Right atrium auricular region (tissue), 2 donors: ENCODE data around the gene NEAT1. TPM values are rescaled to one million over a fixed set of nuclear protein-coding genes. Genes with fewer than 3 reads are reported as not detected.

ENCODE experiments used
- DNase-seq: peaks from one replicate; pipeline ENCODE4 v3.0.0-alpha.2; 2019; ENCODE audit warnings: low spot score
- H3K27ac ChIP-seq, 2 donors: fragments of 200-600 bp; sonication (generic); 1 replicate in 1 of 2; 2 replicates in 1 of 2; pipeline ENCODE4 v1.5.1; 2016 to 2019
- H3K27me3 ChIP-seq, 2 donors: fragments of 200-600 bp; sonication (generic); one replicate each; pipeline versions ENCODE4 v1.5.1 to v1.6.0; 2017 to 2019
- H3K36me3 ChIP-seq: fragments of 200-600 bp; sonication (generic); one replicate; pipeline ENCODE4 v1.5.1; 2016
- H3K4me1 ChIP-seq, 2 donors: fragments of 200-600 bp; sonication (generic); one replicate each; pipeline versions ENCODE4 v1.5.1 to v1.6.0; 2017 to 2019
- H3K4me3 ChIP-seq, 2 donors: fragments of 200-600 bp; sonication (generic); 1 replicate in 1 of 2; 2 replicates in 1 of 2; pipeline ENCODE4 v1.5.1; 2017 to 2019; ENCODE audit warnings: mild to moderate bottlenecking in 1 of 2, moderate library complexity in 1 of 2
- H3K9me3 ChIP-seq, 2 donors: fragments of 200-600 bp; sonication (generic); one replicate each; pipeline ENCODE4 v1.5.1; 2019
- total RNA-seq, 2 donors: library from RNA; depleted of rRNA; stranded (reverse); fragments of >200 nt; gene quantifications; one replicate each; pipeline ENCODE4 v1.1.0, GENCODE V29; 2016
- TF ChIP-seq, protein P1 (sequence below), 2 donors: fragments of 200-600 bp; sonication (generic); IDR thresholded peaks; one replicate each; pipeline ENCODE4 v1.5.1; 2019; ENCODE audit warnings: antibody characterized with exemption in 2 of 2

NEAT1 gene
- total RNA-seq, 2 donors from 2014 or later: 43.7 to 52.5 TPM

DNA sequence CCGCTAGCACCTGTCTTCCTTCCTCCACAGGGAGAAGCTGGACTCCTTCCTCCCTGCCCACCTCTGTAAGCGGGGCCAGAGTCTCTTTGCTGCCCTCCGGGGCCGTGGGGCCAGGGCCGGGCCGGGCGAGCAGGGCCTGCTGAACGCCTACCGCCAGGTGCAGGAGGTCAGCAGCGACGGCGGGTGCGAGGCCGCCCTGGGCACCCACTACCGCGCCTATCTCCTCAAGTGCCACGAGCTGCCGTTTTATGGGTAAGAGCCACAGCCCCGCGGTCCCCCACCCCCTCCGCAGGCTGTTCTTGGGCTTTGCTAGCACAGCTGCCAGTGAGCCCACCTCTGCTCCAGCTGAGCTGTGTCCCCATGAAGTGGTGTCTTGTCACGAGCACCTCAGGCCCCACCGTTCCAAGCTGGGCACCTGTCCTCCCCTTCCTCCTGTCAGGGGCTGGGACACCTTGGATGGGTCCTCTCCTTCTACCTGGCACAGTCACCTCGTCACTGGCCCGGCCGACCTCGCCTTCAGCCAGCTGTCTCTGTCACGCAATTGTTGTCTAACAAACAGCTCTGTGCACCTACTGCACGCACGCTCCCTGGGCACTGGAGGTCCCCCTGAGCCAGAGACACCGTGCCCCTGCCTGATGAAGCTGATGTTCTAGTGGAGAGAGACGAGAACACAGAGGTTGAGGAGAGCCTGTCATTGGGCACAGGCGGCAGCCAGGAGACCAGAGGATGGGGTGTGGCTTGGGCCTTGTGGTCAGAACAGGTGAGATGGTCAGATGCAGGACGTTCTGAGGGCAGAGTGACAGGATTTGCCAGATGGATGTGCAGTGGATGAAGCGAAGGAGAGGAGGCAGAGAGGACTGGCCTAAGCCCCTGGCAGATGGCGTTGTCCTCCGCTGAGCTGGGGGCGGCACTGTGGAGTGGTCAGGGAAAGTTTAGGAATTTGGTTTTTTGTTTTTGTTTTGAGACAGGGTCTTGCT is 25.5 kb upstream of the NEAT1 start:
- Histone ChIP-seq H3K9me3 (no peaks in the 10 kb centered on the region), H3K27ac (no peak overlapping the region), H3K4me1 (peaks cover 0 to 2% of the 10 kb centered on the region in 2 donors), H3K27me3 (no peaks in the 10 kb centered on the region), H3K36me3 (peaks cover 82% of the 10 kb centered on the region), H3K4me3 (no peak overlapping the region)
- TF ChIP-seq, protein P1, sequence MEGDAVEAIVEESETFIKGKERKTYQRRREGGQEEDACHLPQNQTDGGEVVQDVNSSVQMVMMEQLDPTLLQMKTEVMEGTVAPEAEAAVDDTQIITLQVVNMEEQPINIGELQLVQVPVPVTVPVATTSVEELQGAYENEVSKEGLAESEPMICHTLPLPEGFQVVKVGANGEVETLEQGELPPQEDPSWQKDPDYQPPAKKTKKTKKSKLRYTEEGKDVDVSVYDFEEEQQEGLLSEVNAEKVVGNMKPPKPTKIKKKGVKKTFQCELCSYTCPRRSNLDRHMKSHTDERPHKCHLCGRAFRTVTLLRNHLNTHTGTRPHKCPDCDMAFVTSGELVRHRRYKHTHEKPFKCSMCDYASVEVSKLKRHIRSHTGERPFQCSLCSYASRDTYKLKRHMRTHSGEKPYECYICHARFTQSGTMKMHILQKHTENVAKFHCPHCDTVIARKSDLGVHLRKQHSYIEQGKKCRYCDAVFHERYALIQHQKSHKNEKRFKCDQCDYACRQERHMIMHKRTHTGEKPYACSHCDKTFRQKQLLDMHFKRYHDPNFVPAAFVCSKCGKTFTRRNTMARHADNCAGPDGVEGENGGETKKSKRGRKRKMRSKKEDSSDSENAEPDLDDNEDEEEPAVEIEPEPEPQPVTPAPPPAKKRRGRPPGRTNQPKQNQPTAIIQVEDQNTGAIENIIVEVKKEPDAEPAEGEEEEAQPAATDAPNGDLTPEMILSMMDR (IDR thresholded peaks at IDR 0.05): no peak
- no peak for DNase-seq

DNA sequence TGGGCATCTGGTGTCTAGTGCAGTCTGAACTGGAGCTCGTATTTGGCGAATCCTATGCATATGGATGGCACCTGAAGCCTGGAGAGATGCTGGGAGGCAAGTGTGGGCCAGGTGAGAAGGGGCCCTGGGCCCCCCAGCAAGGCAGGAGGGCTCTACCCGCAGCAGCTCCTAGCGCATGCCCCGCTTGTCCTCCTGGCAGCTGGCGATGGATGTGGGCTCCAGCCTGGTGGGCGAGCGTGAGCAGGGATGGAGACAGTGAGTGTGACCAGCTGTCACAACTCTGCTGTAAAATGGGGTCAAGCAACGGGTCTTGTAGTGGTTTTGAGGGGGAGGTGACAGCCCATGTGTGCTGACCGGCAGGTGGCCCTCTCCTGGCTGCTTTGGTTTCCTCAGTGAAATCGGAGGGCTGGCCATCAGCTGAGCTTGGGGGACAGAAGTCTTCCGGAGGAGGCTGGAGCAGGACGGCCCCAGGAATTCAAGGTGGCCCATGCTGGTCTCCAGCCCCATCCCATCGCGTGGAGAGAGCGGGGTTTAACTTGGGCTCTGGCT is 24.2 kb upstream of the NEAT1 start:
- no peaks in the 10 kb centered on the region for H3K27me3 ChIP-seq
- H3K4me1 ChIP-seq: no peaks in the 10 kb centered on the region
- TF ChIP-seq, protein P1 (IDR thresholded peaks at IDR 0.05): no peak
- DNase-seq: no peak
- no peaks in the 10 kb centered on the region for H3K9me3 ChIP-seq
- peaks cover 83% of the 10 kb centered on the region for H3K36me3 ChIP-seq
- H3K27ac ChIP-seq: no peak overlapping the region
- no peak overlapping the region for H3K4me3 ChIP-seq

DNA sequence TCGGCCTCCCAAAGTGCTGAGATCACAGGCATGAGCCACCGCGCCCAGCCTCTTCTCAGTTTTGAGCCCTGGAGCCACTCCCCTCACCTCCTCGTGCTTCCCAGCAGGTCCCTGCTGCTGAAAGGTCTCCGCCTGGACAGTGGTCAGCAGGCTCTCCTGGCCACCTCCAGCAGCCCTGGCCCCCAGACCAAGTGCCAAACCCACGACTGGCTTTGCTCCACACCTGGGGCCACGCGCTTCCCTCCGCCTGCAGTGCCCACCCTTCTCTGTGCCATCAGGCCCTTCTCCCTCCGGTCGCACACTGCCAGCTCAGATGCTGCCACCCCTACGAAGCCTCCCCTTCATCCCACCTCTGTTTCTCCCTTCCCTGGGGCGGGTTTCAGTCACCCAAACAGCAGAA is 23.3 kb upstream of the NEAT1 start:
- Histone ChIP-seq H3K4me1 (peaks cover 0 to 6% of the 10 kb centered on the region in 2 donors), H3K36me3 (peaks cover 75% of the 10 kb centered on the region), H3K4me3 (no peak overlapping the region), H3K9me3 (no peaks in the 10 kb centered on the region), H3K27ac (no peak overlapping the region), H3K27me3 (no peaks in the 10 kb centered on the region)
- no peak for DNase-seq
- TF ChIP-seq, protein P1 (IDR thresholded peaks at IDR 0.05): no peak

GRCh38 chr11:65399845-65400244 is 22.8 kb upstream of the NEAT1 start:
- TF ChIP-seq, protein P1 (IDR thresholded peaks at IDR 0.05): no peak
- Histone ChIP-seq H3K9me3 (no peaks in the 10 kb centered on the region), H3K36me3 (peaks cover 75% of the 10 kb centered on the region), H3K27ac (no peak overlapping the region), H3K4me3 (no peak overlapping the region), H3K27me3 (no peaks in the 10 kb centered on the region), H3K4me1 (peaks cover 0 to 12% of the 10 kb centered on the region in 2 donors)
- DNase-seq: no peak

- no peak for DNase-seq
- H3K27ac ChIP-seq: no peak overlapping the region
- no peak overlapping the region for H3K4me3 ChIP-seq
- TF ChIP-seq, protein P1 (IDR thresholded peaks at IDR 0.05): no peak
- peaks cover 76% of the 10 kb centered on the region for H3K36me3 ChIP-seq
- H3K9me3 ChIP-seq: no peaks in the 10 kb centered on the region
- H3K4me1 ChIP-seq: peaks cover 0 to 13% of the 10 kb centered on the region in 2 donors
- no peaks in the 10 kb centered on the region for H3K27me3 ChIP-seq
These were observed 22.1 kb upstream of the NEAT1 start for GRCh38 chr11:65400307-65401072.
